Urothelium cell line (cell line): Measurements from ENCODE around the gene PRRX1.

Experiments used
- DNase-seq: peaks from one replicate; pipeline ENCODE4 v3.0.0; 2011; ENCODE audit warnings: low spot score, mixed read lengths
- FAIRE-seq: peaks from 2 replicates; lab custom pipeline; 2011; peaks lifted over from hg19 to GRCh38; lab: Jason Lieb, UNC

The PRRX1 gene

DNA sequence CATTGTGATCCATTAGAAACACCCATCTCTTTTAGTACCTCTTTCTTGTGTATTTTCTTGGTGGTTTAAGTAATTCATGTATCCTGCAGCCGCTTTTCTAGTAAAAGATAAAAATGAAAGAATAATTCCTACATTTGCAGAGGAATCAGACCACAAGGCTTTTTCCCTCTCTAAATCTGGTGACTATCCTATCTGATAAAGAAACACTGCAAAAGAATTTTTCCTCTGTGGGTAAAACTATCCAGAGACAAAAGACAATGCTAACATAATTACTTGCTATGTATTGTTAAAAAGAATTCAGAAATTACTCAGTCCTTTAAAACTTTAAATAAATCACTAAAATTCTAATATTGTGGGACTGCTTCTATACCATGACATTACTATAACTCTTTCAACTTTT is 51.0 kb downstream of the PRRX1 start:
- FAIRE-seq (no peak), DNase-seq (no peak)

DNA sequence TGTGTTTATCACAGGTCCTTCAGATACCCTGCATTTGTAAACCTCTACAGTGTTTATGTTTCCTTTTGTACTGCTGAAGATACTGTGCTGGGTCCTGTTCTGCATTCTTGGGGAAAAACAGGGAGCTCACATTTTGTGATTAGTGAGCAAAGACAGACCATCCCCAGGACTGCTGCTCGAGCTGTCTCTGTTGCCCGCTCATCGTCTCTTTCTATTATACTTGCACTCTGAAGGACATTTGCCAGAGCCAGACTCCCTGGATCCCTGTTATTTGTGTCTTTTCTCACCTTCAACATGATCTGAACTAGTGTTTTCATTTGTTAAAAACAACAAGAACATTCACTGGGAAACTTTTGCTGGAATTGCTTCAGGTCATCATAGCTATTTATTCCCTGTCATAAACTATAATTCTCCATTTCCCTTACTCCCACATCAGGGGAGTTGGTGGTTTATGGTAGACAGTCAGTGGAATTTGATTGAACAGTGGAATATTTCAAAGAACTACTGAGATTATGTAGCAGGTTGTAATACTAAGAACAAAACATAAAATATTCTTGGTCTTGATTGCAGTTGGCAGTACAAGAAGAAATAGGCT is 53.0 kb downstream of the PRRX1 start:
- DNase-seq (no peak), FAIRE-seq (no peak)

GRCh38 chr1:170720661-170721060 is 56.7 kb downstream of the PRRX1 start:
- DNase-seq (no peak), FAIRE-seq (no peak)

GRCh38 chr1:170721621-170722020 is 57.7 kb downstream of the PRRX1 start:
- DNase-seq (no peak), FAIRE-seq (no peak)

- DNase-seq (no peak), FAIRE-seq (no peak)
Observed at GRCh38 chr1:170723518-170723917, 59.6 kb downstream of the PRRX1 start.

- DNase-seq (no peak), FAIRE-seq (no peak)
Observed at GRCh38 chr1:170725326-170725725, 61.4 kb downstream of the PRRX1 start.

DNA sequence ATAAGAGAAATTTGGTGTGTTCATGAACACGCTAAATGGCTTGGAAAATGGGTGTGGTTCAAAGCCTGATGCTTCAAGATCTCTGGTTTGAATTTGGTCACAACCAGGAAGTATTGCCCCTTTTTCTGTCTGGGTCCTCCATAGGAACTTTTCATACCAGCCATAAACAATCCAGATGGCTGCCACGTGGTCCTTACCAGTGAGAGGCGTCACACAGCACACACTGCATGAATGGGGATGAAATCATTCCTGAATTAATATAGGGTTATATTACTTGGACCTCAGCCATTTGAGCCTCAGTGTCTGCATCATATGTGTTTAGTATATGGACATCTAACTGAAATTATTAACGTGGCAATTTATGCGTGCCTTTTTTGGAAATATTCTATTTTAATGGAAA is 64.0 kb downstream of the PRRX1 start:
- FAIRE-seq (no peak), DNase-seq (no peak)

DNA sequence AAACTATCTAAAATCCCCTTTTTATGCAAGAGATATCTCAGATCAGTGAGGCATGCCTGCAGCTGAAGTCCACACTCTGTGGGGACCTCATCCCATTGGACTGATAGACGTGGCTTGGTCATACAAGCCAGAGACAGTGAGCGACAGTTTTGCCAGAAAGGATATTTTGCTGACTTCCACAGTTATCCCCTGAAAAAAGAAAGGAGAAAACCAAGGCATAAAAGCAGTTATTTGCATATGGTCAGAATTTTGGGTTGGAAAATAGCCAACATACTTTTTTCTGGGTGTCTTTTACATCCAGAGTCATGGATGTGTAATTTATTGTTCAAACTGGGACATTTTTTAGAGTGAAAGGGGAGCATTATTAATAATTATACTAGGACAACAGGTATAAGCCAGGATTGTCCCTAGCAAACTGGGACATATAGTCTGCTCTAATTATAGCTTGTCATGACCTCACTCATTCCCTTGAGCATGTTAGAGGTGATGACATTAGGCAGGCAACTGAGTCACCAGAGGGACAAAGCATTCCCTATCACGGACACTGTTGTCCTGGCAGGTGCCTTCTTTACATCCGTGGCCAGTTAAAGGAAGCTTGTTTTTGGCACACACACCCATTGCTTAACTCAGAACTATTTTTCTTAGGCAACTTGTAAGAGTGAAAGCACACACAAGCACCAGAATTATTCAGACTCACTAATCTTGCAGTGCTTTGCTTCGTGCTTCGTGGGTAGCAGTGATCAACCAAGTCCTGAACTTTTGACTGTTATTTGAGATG is 65.5 kb downstream of the PRRX1 start:
- DNase-seq = no peak

DNA sequence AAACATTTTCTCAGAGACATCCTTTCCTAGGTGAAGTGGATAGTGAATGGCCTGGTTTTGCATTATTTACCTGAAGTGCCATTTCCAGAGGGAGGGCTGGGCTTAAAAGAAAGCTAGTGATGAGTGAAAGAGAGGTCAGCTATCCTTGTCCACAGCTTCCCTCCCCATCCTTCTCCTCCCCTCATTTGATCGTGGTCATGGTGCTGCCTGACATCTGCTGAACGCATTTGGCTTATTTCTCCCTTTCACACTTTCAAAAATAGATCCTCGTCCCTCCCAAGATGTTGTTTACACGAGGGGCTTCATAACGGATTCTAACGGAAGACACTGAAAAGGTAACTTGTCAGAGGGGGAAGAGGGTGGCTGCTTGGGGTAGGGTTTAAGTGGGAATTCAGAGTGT is 66.1 kb downstream of the PRRX1 start:
- FAIRE-seq (no peak), DNase-seq (no peak)

More for the DNA sequence above, 65.5 kb downstream of the PRRX1 start:
- no peak for FAIRE-seq

DNA sequence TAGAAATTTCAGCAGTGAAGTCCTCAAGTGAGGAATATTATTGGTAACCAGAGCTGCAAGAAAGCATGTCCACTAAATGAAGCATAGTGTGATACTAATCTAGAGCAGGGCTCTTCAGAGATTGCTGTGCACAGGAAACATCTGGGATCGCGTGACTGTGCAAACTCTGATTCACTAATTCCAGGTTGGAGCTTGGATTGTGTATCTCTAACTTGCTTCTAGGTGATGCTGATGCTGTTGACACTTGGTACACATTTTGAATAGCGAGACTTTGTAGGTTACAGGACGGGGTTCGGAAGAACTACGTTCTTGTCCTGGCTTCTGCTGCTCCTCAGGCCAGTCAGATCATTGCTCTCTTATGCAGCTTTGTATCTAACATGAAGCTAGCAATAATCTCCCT is 66.5 kb downstream of the PRRX1 start:
- DNase-seq (no peak), FAIRE-seq (no peak)

DNA sequence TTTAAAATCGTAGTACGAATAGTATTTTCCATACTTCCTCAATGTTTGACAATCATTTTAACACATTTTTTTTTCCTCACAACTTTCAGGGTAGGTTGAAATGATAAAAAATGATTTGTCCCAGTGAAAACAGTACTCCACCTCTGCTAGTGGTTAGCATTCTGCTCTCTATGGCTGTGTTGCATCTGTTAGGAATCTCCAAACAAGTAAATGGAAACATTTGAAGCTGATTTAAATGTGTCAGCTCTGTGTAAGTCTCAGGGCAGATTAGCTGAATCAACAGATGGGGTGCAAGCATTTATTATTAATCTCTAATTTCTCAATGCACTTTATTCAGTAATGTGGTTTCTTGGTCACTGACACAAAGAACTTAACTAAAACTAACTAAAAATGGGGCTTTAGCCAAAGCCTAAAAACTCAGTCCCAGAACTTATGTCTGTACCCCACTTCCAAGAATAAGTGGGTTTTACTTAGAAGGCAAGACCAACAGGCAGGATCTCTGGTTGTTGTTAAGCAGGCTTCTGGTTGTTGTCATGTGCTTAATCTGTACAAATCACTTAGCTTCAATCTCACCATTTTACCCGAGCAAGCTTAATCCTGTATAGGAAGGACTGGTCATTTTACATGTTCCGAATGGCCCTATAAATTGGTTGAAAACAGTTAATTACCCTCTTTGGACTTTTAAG is 67.8 kb downstream of the PRRX1 start:
- no peak for FAIRE-seq
- DNase-seq = no peak

DNA sequence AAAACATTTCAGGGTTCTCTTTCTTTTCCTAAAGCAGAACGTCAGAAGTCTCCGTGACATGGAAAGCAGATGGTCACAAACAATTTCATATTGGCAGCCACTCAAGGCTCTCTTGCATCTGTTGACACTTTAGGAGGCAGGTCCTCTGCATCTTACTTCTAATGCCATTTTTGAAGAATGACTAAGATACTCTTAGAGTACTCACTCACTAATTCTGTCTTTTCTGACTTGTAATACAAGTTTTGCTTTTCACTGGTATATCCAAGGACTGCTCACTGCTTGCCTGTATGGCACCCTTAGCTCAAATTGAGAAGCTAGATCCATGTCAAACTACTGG is 68.3 kb downstream of the PRRX1 start:
- no peak for FAIRE-seq
- no peak for DNase-seq

DNA sequence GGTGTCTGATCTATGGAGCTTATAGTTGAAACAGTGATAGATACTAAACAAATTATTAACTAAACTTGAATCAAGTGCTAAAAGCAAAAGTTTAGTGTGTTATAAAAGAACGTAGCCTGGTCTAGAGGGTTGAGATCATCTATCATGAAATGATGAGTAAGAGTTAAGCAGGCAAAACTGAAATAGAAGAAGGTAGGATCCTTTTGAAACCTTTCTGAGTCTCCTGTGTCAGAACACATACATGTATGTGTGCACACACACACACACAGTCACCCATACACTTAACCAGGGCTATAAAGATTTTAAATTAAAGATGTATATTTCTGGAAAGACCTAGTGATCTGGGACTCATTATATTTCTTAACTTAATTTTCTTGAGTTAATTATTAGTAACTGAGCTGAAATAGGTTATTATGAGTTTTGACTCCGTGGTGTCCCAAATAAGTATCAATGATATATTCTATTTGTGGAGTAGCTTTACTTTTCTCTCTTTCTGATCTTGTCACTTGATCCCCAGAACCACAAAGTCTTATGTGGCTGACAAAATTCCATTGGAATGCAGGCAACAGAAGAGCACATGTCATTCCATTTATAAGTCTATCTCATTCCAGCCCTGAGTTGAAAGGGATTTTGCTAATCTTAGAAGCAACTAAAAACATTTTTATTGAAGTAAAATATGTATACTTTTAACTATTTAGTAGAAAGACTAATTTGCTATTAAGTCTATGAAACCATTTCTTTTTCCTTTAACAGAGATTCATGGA is 70.7 kb downstream of the PRRX1 start:
- FAIRE-seq (no peak), DNase-seq (peak; percentile 12)

- no peak for FAIRE-seq
- no peak for DNase-seq
Observed at GRCh38 chr1:170735366-170736263, 71.7 kb downstream of the PRRX1 start.

DNA sequence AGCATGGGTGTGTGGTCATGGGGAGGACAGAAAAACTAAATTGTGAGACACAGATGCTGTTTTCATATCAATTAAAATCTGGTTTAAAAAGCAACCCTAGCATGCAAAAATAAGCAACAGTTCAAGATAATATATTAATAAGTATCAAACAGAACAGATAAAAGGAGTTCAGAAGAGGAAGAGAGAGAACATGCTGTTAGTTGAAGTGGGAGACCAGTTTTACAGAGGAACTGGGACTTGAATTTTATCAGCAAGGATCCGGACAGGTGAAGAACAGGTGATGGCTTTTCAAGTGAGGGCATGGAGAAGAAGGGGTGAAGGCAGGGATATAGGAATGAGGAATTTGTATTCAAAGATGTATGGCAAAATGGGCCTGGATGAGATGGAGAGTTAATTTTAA is 75.9 kb downstream of the PRRX1 start:
- no peak for FAIRE-seq
- DNase-seq = no peak

DNA sequence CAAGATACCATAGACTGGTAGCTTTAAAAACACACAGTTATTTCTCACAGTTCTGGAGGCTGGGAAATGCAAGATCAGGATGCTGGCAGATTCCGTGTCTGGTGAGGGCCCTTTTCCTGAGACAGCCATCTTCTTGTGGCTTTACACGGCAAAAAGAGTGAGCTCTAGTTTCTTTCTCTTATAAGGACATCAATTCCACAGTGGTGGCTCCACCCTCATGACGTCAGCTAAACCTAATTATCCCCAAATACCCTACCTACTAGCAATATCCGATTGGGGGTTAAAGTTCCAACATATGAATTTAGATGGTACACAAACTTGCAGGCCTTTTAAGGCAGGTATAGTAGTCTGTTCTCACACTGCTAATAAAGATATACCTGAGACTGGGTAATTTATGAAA is 77.7 kb downstream of the PRRX1 start:
- DNase-seq = no peak
- FAIRE-seq = no peak

- FAIRE-seq (no peak), DNase-seq (no peak)
Observed at GRCh38 chr1:170742600-170742999, 78.7 kb downstream of the PRRX1 start.

GRCh38 chr1:170743083-170743482 is 79.2 kb downstream of the PRRX1 start:
- DNase-seq (no peak), FAIRE-seq (no peak)

GRCh38 chr1:170749549-170749948 is 85.6 kb downstream of the PRRX1 start:
- DNase-seq = no peak
- no peak for FAIRE-seq

DNA sequence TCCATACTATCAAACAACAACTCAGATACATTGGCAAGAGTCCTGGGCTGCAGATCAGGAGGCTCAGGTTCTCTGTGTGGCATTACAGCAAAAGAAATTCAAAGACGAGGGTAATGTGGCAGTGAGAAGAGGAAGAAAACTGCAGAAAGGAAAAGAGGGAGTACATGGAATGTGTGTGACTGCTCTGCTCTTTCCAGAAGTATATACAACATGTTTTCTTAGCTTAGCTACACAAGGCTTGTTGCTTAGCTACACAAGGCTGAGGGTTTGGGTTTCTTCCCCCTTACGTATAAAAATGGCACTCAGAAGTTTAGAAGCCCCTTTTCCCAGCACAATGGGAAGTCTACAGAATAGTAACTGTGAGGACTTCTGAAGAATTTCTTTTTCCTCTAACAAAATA is 86.0 kb downstream of the PRRX1 start:
- FAIRE-seq (no peak), DNase-seq (no peak)

DNA sequence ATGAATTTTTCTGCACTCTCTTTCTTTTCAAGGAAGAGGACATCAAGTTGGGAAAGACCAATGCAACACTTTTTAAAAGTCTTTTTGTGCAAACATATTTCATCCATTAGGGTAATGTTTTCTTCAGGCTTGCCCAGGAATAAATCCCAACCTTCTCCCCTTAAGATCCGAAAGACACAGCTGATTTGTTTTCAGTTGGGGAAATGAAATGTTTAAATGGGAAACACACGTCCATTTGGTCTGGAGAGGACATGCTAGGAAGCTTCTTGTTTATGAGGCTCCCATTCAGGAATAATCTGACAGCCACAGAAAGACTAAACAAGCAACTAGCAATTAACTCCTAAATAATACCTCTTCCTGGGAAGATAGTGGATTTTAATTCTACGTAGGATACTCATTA is 91.9 kb downstream of the PRRX1 start:
- no peak for FAIRE-seq

More for the DNA sequence above, 91.9 kb downstream of the PRRX1 start:
- DNase-seq = no peak
